Measurements from ENCODE around the gene NOB1. TPM values are rescaled to one million over a fixed set of nuclear protein-coding genes. Genes with fewer than 3 reads are reported as not detected.

The NOB1 gene
- total and polyA plus RNA-seq, 7 experiments from 2014 or later = 24.1 to 72.8 (median 46.5) TPM

- peaks cover 13 to 17% of the 10 kb centered on the region in 2 donors for H3K4me1 ChIP-seq (ENCODE audit: control insufficient read depth in 2 of 2, insufficient read depth in 2 of 2, low read length in 2 of 2)
- DNase-seq (no peak), ATAC-seq (no peak)
- H3K9me3 ChIP-seq (ENCODE audit: control insufficient read depth in 2 of 3, low read length in 3 of 3) = no peaks in the 10 kb centered on the region
- peak overlapping the region; percentile 89 for H3K27ac ChIP-seq (ENCODE audit: low read depth, low read length)
- H3K4me1 Mint-ChIP-seq = peaks cover 23 to 36% (median 27%) of the 10 kb centered on the region in 7 donors
- peaks cover 0 to 7% (median 0%) of the 10 kb centered on the region in 5 donors for H3K27me3 Mint-ChIP-seq
- H3K9me3 Mint-ChIP-seq = peaks cover 0 to 2% (median 0%) of the 10 kb centered on the region in 11 donors
- peaks cover 4 to 30% (median 7%) of the 10 kb centered on the region in 3 experiments for H3K36me3 ChIP-seq (ENCODE audit: control insufficient read depth in 2 of 3, insufficient read depth in 3 of 3, low read length in 3 of 3)
- peak overlapping the region; percentile 92 to 100 (median 98) for H3K27ac Mint-ChIP-seq
- intact Hi-C loops (cut with micrococcal nuclease) = loop anchor here (1.0 to 10.0 kb wide), 9 partner anchors 8 to 415 kb away; partner anchors contain the start of genes CYB5B (in 2 of the 2), NQO1 (in 2 of the 2), TERF2 (in 2 of the 2) and WWP2 (in 2 of the 2)
- peak overlapping the region; percentile 98 to 100 (median 100) for H3K4me3 Mint-ChIP-seq
- peak overlapping the region; percentile 91 for H3K4me3 ChIP-seq (ENCODE audit: low read length)
- H3K27me3 ChIP-seq (ENCODE audit: control insufficient read depth in 2 of 2, insufficient read depth in 2 of 2, low read length in 2 of 2) = no peaks in the 10 kb centered on the region
- POLR2A ChIA-PET = interaction anchor here (0.5 to 3.7 kb wide), 14 partner anchors 9 to 358 kb away, joined by 3 to 49 read pairs (median 4); partner anchors contain the start of genes NQO1 and WWP2
- peaks cover 3 to 24% (median 8%) of the 10 kb centered on the region in 5 donors for H3K36me3 Mint-ChIP-seq
- CTCF ChIA-PET = interaction anchor here (0.5 to 3.0 kb wide), 16 partner anchors 8 to 359 kb away, joined by 3 to 43 read pairs (median 4); partner anchors contain the start of gene NQO1
Observed at GRCh38 chr16:69754143-69754468, 620 bp downstream of the NOB1 start.

GRCh38 chr16:69748694-69749345, 5.9 kb downstream of the NOB1 start:
- H3K4me1 ChIP-seq (ENCODE audit: control insufficient read depth in 2 of 2, insufficient read depth in 2 of 2, low read length in 2 of 2) = peaks cover 10% of the 10 kb centered on the region in 2 donors
- no peak overlapping the region for H3K4me3 ChIP-seq (ENCODE audit: low read length)
- no peaks in the 10 kb centered on the region for H3K27me3 ChIP-seq (ENCODE audit: control insufficient read depth in 2 of 2, insufficient read depth in 2 of 2, low read length in 2 of 2)
- POLR2A ChIA-PET = interaction anchor here (0.7 to 1.6 kb wide), 3 partner anchors 13 to 21 kb away, joined by 3 to 6 read pairs (median 4); no protein-coding TSS in a partner anchor
- CTCF ChIA-PET = no interaction called here
- Mint-ChIP-seq H3K27me3 (no peaks in the 10 kb centered on the region), H3K27ac (peak overlapping the region in 1 of 9 donors; percentile 9), H3K36me3 (peaks cover 7 to 54% (median 19%) of the 10 kb centered on the region in 5 donors), H3K9me3 (no peaks in the 10 kb centered on the region), H3K4me3 (no peak overlapping the region), H3K4me1 (peaks cover 14 to 23% (median 20%) of the 10 kb centered on the region in 7 donors)
- DNase-seq (no peak), ATAC-seq (no peak)
- no peak overlapping the region for H3K27ac ChIP-seq (ENCODE audit: low read depth, low read length)
- intact Hi-C loops (cut with micrococcal nuclease) = no loop called here
- no peaks in the 10 kb centered on the region for H3K9me3 ChIP-seq (ENCODE audit: control insufficient read depth in 2 of 3, low read length in 3 of 3)
- H3K36me3 ChIP-seq (ENCODE audit: control insufficient read depth in 2 of 3, insufficient read depth in 3 of 3, low read length in 3 of 3) = peaks cover 4 to 77% (median 41%) of the 10 kb centered on the region in 3 experiments

- Mint-ChIP-seq H3K4me1 (peaks cover 2 to 9% (median 5%) of the 10 kb centered on the region in 7 donors), H3K27ac (peak overlapping the region in 2 of 9 donors; percentile 9 to 78), H3K27me3 (no peaks in the 10 kb centered on the region), H3K4me3 (no peak overlapping the region), H3K36me3 (peaks cover 13 to 64% (median 28%) of the 10 kb centered on the region in 5 donors), H3K9me3 (no peaks in the 10 kb centered on the region)
- H3K4me1 ChIP-seq (ENCODE audit: control insufficient read depth in 2 of 2, insufficient read depth in 2 of 2, low read length in 2 of 2) = no peaks in the 10 kb centered on the region
- H3K36me3 ChIP-seq (ENCODE audit: control insufficient read depth in 2 of 3, insufficient read depth in 3 of 3, low read length in 3 of 3) = peaks cover 17 to 94% (median 44%) of the 10 kb centered on the region in 3 experiments
- no peak for ATAC-seq
- POLR2A ChIA-PET = interaction anchor here (1.6 kb wide), 1 partner anchor 15 kb away, joined by 4 read pairs; no protein-coding TSS in a partner anchor
- intact Hi-C loops (cut with micrococcal nuclease) = no loop called here
- no peaks in the 10 kb centered on the region for H3K27me3 ChIP-seq (ENCODE audit: control insufficient read depth in 2 of 2, insufficient read depth in 2 of 2, low read length in 2 of 2)
- no peak overlapping the region for H3K27ac ChIP-seq (ENCODE audit: low read depth, low read length)
- no peak overlapping the region for H3K4me3 ChIP-seq (ENCODE audit: low read length)
- CTCF ChIA-PET = no interaction called here
- no peaks in the 10 kb centered on the region for H3K9me3 ChIP-seq (ENCODE audit: control insufficient read depth in 2 of 3, low read length in 3 of 3)
- no peak for DNase-seq
Observed at GRCh38 chr16:69747115-69747514, 7.6 kb downstream of the NOB1 start.

GRCh38 chr16:69745959-69746358, 8.8 kb downstream of the NOB1 start:
- peaks cover 17 to 97% (median 44%) of the 10 kb centered on the region in 3 experiments for H3K36me3 ChIP-seq (ENCODE audit: control insufficient read depth in 2 of 3, insufficient read depth in 3 of 3, low read length in 3 of 3)
- no peaks in the 10 kb centered on the region for H3K9me3 Mint-ChIP-seq
- ChIA-PET CTCF (interaction anchor here (1.3 kb wide), 1 partner anchor 9 kb away, joined by 4 read pairs; the partner anchor contains the start of gene NOB1), POLR2A (interaction anchor here (0.5 to 1.6 kb wide), 2 partner anchors 8 to 181 kb away, joined by 3 to 7 read pairs; partner anchors contain the start of gene NOB1)
- no peaks in the 10 kb centered on the region for H3K27me3 ChIP-seq (ENCODE audit: control insufficient read depth in 2 of 2, insufficient read depth in 2 of 2, low read length in 2 of 2)
- intact Hi-C loops (cut with micrococcal nuclease) = no loop called here
- peaks cover 13 to 64% (median 34%) of the 10 kb centered on the region in 5 donors for H3K36me3 Mint-ChIP-seq
- H3K4me1 ChIP-seq (ENCODE audit: control insufficient read depth in 2 of 2, insufficient read depth in 2 of 2, low read length in 2 of 2) = no peaks in the 10 kb centered on the region
- H3K4me3 Mint-ChIP-seq = no peak overlapping the region
- DNase-seq (no peak), ATAC-seq (no peak)
- no peak overlapping the region for H3K4me3 ChIP-seq (ENCODE audit: low read length)
- peak overlapping the region in 2 of 9 donors; percentile 5 to 32 for H3K27ac Mint-ChIP-seq
- H3K4me1 Mint-ChIP-seq = peaks cover 0 to 8% (median 3%) of the 10 kb centered on the region in 7 donors
- no peaks in the 10 kb centered on the region for H3K9me3 ChIP-seq (ENCODE audit: control insufficient read depth in 2 of 3, low read length in 3 of 3)
- no peak overlapping the region for H3K27ac ChIP-seq (ENCODE audit: low read depth, low read length)
- H3K27me3 Mint-ChIP-seq = no peaks in the 10 kb centered on the region

- H3K4me1 Mint-ChIP-seq = peaks cover 0 to 8% (median 2%) of the 10 kb centered on the region in 7 donors
- H3K27me3 ChIP-seq (ENCODE audit: control insufficient read depth in 2 of 2, insufficient read depth in 2 of 2, low read length in 2 of 2) = no peaks in the 10 kb centered on the region
- intact Hi-C loops (cut with micrococcal nuclease) = no loop called here
- ATAC-seq (no peak), DNase-seq (no peak)
- no peak overlapping the region for H3K4me3 ChIP-seq (ENCODE audit: low read length)
- H3K36me3 Mint-ChIP-seq = peaks cover 13 to 62% (median 36%) of the 10 kb centered on the region in 5 donors
- no peak overlapping the region for H3K4me3 Mint-ChIP-seq
- H3K27ac Mint-ChIP-seq = peak overlapping the region in 1 of 9 donors; percentile 32
- H3K9me3 Mint-ChIP-seq = no peaks in the 10 kb centered on the region
- CTCF ChIA-PET = interaction anchor here (1.3 kb wide), 1 partner anchor 9 kb away, joined by 4 read pairs; the partner anchor contains the start of gene NOB1
- H3K4me1 ChIP-seq (ENCODE audit: control insufficient read depth in 2 of 2, insufficient read depth in 2 of 2, low read length in 2 of 2) = no peaks in the 10 kb centered on the region
- no peaks in the 10 kb centered on the region for H3K27me3 Mint-ChIP-seq
- H3K9me3 ChIP-seq (ENCODE audit: control insufficient read depth in 2 of 3, low read length in 3 of 3) = no peaks in the 10 kb centered on the region
- POLR2A ChIA-PET = interaction anchor here (0.5 to 1.6 kb wide), 3 partner anchors 9 to 182 kb away, joined by 3 to 7 read pairs (median 3); partner anchors contain the start of gene NOB1
- H3K27ac ChIP-seq (ENCODE audit: low read depth, low read length) = no peak overlapping the region
- peaks cover 12 to 95% (median 41%) of the 10 kb centered on the region in 3 experiments for H3K36me3 ChIP-seq (ENCODE audit: control insufficient read depth in 2 of 3, insufficient read depth in 3 of 3, low read length in 3 of 3)
Observed at GRCh38 chr16:69745232-69745612, 9.5 kb downstream of the NOB1 start.

- Histone ChIP-seq H3K4me3 (ENCODE audit: low read length) (no peak overlapping the region), H3K27me3 (ENCODE audit: control insufficient read depth in 2 of 2, insufficient read depth in 2 of 2, low read length in 2 of 2) (no peaks in the 10 kb centered on the region), H3K27ac (ENCODE audit: low read depth, low read length) (no peak overlapping the region), H3K4me1 (ENCODE audit: control insufficient read depth in 2 of 2, insufficient read depth in 2 of 2, low read length in 2 of 2) (no peaks in the 10 kb centered on the region), H3K9me3 (ENCODE audit: control insufficient read depth in 2 of 3, low read length in 3 of 3) (no peaks in the 10 kb centered on the region), H3K36me3 (ENCODE audit: control insufficient read depth in 2 of 3, insufficient read depth in 3 of 3, low read length in 3 of 3) (peaks cover 12 to 92% (median 39%) of the 10 kb centered on the region in 3 experiments)
- peaks cover 0 to 8% (median 2%) of the 10 kb centered on the region in 7 donors for H3K4me1 Mint-ChIP-seq
- H3K9me3 Mint-ChIP-seq = no peaks in the 10 kb centered on the region
- H3K4me3 Mint-ChIP-seq = no peak overlapping the region
- no peak for ATAC-seq
- H3K36me3 Mint-ChIP-seq = peaks cover 13 to 63% (median 36%) of the 10 kb centered on the region in 5 donors
- H3K27ac Mint-ChIP-seq = peak overlapping the region in 2 of 9 donors; percentile 47 to 88
- no peak for DNase-seq
- CTCF ChIA-PET = no interaction called here
- POLR2A ChIA-PET = interaction anchor here (0.6 to 1.6 kb wide), 2 partner anchors 10 to 93 kb away, joined by 3 to 7 read pairs; partner anchors contain the start of gene NOB1
- H3K27me3 Mint-ChIP-seq = no peaks in the 10 kb centered on the region
- intact Hi-C loops (cut with micrococcal nuclease) = no loop called here
Observed at GRCh38 chr16:69744363-69745231, 10.1 kb downstream of the NOB1 start.

Data from naive thymus-derived CD4-positive, alpha-beta T cell (primary cell).